HG03565 (cell line): ENCODE results near the gene PRKCA.
"Not testable (repeated sequence)": the region's sequence is repeated elsewhere in the genome, so short reads cannot be mapped to it uniquely, and the experiment has no call there.

Source experiments
- ATAC-seq: cut with Tn5 transposase; IDR thresholded peaks from one replicate; pipeline ENCODE4 v1.9.1; 2021; ENCODE audit warnings: mild to moderate bottlenecking, moderate library complexity; ENCODE audit not compliant: unreplicated experiment

The PRKCA gene

GRCh38 chr17:66350576-66350975 is 48.2 kb downstream of the PRKCA start:
- not testable (repeated sequence) for ATAC-seq

DNA sequence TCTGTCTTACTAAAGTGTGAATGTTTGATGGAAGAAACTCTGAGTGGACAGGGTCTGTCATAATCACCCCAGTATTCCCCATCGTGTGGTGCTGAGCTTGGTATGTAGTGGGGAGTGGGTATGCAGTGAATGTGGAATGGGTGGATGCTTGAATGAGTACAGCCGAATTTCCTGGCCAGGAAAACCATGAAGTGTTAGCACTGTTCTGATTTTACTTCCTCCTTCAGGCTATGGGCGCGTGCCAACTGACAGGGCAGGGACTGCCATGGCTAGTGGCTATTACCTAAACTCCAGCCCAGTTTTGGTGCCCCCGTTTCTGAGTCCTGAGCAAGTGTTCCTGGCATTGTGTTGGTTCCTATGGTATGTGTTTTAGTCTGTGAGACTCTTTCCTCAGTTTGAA is 48.6 kb downstream of the PRKCA start:
- ATAC-seq: no peak

GRCh38 chr17:66351701-66352100 is 49.3 kb downstream of the PRKCA start:
- no peak for ATAC-seq

GRCh38 chr17:66353937-66354401 is 51.6 kb downstream of the PRKCA start:
- ATAC-seq: no peak

- ATAC-seq: no peak
These were observed 52.1 kb downstream of the PRKCA start for GRCh38 chr17:66354472-66354871.

GRCh38 chr17:66354981-66355380 is 52.6 kb downstream of the PRKCA start:
- no peak for ATAC-seq

GRCh38 chr17:66355510-66355909 is 53.1 kb downstream of the PRKCA start:
- ATAC-seq: no peak

- no peak for ATAC-seq
These were observed 54.6 kb downstream of the PRKCA start for GRCh38 chr17:66357037-66357436.

DNA sequence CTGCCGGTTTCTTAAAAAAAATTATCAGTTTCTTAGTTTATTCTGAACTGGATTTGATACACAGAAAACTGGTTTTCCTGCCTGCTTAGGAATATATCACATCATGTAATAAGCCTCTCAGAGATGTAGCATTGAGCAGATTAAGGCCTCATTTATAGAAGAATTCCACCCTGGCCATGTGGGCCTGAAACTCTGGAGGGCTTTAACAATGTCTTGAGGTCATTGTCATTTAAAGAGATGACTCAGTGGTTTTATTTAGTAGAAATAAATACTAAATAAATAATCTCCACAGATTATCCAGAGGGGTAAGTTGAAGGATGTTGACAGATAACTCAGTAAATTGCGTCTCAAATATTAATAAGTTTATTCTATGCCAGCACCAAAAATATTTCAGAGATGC is 56.9 kb downstream of the PRKCA start:
- no peak for ATAC-seq

- ATAC-seq: not testable (repeated sequence)
These were observed 58.6 kb downstream of the PRKCA start for GRCh38 chr17:66360961-66361565.

GRCh38 chr17:66364508-66364907 is 62.1 kb downstream of the PRKCA start:
- no peak for ATAC-seq

DNA sequence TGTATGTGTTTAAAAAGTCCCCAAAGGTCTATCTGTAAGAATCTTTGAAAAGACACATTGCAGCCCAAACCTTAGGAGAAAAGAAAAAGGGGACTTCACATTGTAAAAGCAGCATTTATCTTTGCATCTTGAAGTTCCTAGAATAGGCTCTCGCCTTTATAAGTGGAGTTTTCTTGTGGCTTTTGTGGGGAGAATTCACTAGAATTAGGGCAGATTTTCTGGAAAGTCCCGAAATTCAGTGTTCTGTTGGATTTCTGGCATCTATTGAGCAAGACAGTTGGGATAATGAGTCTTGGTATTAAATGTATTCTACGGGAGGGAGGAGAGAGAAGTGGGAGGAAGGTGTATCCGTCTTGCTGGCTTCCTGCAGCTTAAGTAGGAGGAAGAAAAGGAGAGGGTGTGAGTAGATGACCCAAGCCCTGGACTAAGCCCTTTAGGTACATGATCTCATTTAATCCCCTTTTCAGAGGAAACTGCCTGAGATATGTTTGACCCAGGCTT is 62.6 kb downstream of the PRKCA start:
- no peak for ATAC-seq

- ATAC-seq: no peak
These were observed 63.5 kb downstream of the PRKCA start for GRCh38 chr17:66365903-66366302.

- ATAC-seq: no peak
These were observed 64.7 kb downstream of the PRKCA start for GRCh38 chr17:66367107-66367506.

DNA sequence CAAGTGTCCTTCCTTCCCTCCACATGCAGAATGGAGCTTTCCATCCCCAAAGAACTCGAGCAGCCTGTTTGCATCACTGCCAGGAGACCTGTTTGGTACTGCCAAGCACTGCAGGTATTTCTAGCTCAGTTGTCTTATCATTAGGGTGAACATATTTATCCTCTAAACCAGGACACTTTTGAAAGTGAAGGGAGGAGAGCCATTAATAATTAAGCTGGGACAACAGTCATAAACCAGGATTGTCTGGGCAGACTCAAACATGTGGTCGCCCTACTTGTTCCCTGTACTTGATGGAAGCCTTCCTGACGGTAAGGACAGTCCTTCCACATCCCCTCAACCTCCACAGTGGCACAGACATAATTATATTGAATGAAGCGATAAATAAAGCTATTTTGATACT is 67.4 kb downstream of the PRKCA start:
- no peak for ATAC-seq

GRCh38 chr17:66371561-66371960 is 69.1 kb downstream of the PRKCA start:
- ATAC-seq: no peak

DNA sequence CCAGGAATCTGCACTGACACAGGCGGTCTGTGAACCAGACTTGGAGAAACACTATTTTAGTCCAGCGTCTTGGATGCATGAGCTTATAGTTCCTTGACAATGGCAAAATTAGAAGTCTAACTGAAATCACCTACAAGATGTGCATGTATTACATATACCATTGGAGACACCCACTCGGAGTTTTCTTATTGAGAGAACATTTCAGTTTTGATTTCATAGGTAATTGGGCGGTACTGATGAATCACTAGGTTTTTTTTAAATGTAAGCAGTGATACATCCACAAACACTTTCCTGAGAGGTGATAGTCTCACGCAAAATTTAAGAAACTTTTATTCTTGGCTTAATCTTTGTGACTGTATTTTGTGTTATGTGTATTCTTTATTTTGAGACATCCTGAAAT is 69.8 kb downstream of the PRKCA start:
- ATAC-seq: no peak

DNA sequence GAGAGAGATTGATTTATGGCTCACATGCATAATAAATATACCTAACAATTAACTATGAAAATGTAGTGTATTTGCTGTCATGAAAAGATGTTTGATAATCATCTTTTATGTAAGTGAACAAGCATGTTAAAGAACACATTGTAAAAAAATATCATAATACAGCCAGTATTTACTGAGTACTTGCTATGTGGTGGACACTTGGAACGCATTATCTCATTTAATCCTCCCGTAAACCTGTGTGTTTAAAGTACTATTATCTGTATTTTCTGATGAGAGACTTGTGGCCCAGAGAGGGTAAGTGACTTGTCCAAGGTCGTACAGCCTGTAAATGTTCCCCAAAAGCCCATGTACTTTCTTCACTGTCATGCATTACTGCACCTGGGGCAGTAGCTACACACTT is 70.7 kb downstream of the PRKCA start:
- no peak for ATAC-seq

- no peak for ATAC-seq
These were observed 71.8 kb downstream of the PRKCA start for GRCh38 chr17:66373944-66374817.

GRCh38 chr17:66375121-66375520 is 72.7 kb downstream of the PRKCA start:
- ATAC-seq: no peak

DNA sequence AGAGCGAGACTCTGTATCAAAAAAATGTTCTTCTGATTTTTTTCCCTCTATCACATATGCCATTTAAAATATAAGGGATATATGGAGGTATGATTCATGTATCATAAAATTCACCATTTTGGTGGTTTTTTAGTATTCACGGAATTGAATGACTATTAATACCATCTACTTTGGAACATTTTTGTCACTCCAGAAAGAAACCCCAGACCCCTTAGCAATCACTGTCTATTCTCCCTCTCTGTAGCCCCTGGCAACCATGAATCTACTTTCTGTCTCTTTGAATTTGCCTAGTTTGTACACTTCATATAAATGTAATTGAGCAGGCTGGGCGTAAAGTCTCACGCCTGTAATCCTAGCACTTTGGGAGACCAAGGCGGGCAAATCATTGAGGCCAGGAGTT is 75.9 kb downstream of the PRKCA start:
- no peak for ATAC-seq

GRCh38 chr17:66379544-66379943 is 77.1 kb downstream of the PRKCA start:
- no peak for ATAC-seq
